ENCODE results near the gene DDOST.

DDOST gene

DNA sequence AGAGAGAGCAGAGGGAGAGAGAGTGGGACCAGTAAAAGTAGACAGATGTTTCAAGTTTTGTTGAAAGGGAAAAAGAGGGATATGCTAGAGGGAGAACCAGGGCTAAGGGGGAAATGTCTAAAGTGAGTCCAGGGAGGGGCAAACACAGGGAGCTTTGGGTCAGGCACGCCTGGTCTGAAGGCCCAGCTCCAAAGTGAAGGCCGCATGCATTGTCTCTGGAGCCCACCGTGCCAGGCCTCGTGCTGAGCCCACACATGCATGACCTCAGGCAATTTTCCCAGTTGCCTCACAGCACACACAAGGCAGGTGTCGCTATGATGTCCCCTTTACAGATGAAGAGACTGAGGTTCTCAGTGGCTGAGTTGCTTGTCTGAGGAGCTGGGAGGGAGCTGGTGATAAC lies 40.7 kb upstream of the DDOST start:
- Mint-ChIP-seq H3K27me3 (ENCODE audit: low read depth, poor library complexity) (peaks cover 2% of the 10 kb centered on the region), H3K4me1 (peaks cover 19% of the 10 kb centered on the region), H3K36me3 (ENCODE audit: low read depth) (no peaks in the 10 kb centered on the region), H3K9me3 (no peaks in the 10 kb centered on the region), H3K27ac (peak overlapping the region; percentile 2), H3K4me3 (no peak overlapping the region)
- TF ChIP-seq, protein P1, sequence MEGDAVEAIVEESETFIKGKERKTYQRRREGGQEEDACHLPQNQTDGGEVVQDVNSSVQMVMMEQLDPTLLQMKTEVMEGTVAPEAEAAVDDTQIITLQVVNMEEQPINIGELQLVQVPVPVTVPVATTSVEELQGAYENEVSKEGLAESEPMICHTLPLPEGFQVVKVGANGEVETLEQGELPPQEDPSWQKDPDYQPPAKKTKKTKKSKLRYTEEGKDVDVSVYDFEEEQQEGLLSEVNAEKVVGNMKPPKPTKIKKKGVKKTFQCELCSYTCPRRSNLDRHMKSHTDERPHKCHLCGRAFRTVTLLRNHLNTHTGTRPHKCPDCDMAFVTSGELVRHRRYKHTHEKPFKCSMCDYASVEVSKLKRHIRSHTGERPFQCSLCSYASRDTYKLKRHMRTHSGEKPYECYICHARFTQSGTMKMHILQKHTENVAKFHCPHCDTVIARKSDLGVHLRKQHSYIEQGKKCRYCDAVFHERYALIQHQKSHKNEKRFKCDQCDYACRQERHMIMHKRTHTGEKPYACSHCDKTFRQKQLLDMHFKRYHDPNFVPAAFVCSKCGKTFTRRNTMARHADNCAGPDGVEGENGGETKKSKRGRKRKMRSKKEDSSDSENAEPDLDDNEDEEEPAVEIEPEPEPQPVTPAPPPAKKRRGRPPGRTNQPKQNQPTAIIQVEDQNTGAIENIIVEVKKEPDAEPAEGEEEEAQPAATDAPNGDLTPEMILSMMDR (IDR thresholded peaks at IDR 0.05) = no peak
- DNase-seq = no peak

DNA sequence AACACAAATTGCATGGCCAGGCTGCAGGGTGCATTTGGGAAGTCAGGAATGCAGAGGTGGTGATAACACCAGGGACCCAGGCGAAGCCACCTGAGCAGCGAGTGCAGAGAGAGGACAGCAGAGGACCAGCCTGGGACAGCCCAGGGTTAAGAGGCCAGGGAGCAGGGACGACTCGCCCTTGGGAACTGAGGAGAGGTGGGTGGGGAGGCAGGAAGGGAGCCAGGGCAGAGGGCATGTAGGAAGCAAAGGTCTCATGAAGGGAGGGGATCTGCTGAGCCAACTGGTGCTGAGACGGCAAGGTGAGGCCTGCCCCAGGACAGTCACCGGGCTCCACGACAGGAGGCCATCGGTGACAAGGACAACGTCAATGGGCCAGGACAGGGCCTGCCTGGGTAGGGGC lies 40.3 kb upstream of the DDOST start:
- H3K4me1 Mint-ChIP-seq = peaks cover 21% of the 10 kb centered on the region
- H3K27ac Mint-ChIP-seq = peak overlapping the region; percentile 2
- H3K4me3 Mint-ChIP-seq = no peak overlapping the region
- no peaks in the 10 kb centered on the region for H3K36me3 Mint-ChIP-seq (ENCODE audit: low read depth)
- no peaks in the 10 kb centered on the region for H3K9me3 Mint-ChIP-seq
- TF ChIP-seq, protein P1 (IDR thresholded peaks at IDR 0.05) = no peak
- DNase-seq = no peak
- no peaks in the 10 kb centered on the region for H3K27me3 Mint-ChIP-seq (ENCODE audit: low read depth, poor library complexity)

DNA sequence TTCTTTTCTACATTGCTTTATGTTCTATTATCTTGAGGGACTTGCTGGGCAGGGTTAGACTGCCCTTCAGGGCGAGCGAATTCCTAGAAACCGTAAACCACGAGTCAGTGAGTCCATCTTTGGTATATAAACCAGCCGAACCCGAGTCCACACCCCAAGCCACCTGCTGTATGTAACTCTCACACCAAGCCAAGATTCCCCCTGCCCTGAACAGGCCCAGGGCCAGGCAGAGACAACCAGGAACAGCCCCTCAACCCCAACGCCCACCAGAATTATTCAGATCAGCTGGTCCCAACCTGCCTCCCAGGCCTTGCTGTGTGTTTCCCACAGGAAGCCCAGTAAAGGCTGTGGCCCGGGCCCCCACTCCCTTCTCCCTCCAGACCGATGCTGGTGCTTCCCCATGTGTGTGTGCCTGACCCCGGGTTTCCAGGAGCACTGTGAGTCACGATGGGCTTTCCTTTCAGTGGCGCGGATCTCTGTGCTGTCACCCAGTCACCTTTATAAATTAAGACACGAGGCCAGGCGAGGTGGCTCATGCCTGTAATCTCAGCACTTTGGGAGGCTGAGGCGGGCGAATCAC lies 39.6 kb upstream of the DDOST start:
- H3K36me3 Mint-ChIP-seq (ENCODE audit: low read depth) = no peaks in the 10 kb centered on the region
- no peak overlapping the region for H3K4me3 Mint-ChIP-seq
- TF ChIP-seq, protein P1 (IDR thresholded peaks at IDR 0.05) = no peak
- peaks cover under 1% of the 10 kb centered on the region for H3K27me3 Mint-ChIP-seq (ENCODE audit: low read depth, poor library complexity)
- no peaks in the 10 kb centered on the region for H3K9me3 Mint-ChIP-seq
- DNase-seq = no peak
- H3K4me1 Mint-ChIP-seq = peaks cover 27% of the 10 kb centered on the region
- H3K27ac Mint-ChIP-seq = peak overlapping the region; percentile 66

DNA sequence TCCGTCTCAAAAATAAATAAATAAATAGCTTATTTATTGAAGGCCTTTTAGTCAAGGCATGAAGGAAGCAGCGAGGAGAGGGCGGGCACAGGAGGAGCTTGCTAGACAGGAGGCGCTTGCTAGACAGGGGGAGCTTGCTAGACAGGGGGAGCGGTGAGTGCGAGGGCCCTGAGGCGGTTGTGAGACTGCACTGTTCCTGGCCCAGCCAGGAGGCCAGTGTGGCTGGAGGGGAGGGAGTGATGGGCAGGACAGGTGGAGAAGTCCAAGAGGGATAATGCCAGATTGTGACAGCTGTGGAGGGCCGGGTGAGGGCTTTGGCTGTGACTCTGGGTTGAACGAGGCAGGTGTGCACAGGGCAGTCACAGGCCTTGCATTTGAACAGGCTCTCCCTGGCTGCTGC lies 38.4 kb upstream of the DDOST start:
- DNase-seq = no peak
- Mint-ChIP-seq H3K4me1 (peaks cover 29% of the 10 kb centered on the region), H3K9me3 (no peaks in the 10 kb centered on the region), H3K4me3 (no peak overlapping the region), H3K27ac (no peak overlapping the region), H3K36me3 (ENCODE audit: low read depth) (no peaks in the 10 kb centered on the region), H3K27me3 (ENCODE audit: low read depth, poor library complexity) (peaks cover 3% of the 10 kb centered on the region)
- TF ChIP-seq, protein P1 (IDR thresholded peaks at IDR 0.05) = no peak

DNA sequence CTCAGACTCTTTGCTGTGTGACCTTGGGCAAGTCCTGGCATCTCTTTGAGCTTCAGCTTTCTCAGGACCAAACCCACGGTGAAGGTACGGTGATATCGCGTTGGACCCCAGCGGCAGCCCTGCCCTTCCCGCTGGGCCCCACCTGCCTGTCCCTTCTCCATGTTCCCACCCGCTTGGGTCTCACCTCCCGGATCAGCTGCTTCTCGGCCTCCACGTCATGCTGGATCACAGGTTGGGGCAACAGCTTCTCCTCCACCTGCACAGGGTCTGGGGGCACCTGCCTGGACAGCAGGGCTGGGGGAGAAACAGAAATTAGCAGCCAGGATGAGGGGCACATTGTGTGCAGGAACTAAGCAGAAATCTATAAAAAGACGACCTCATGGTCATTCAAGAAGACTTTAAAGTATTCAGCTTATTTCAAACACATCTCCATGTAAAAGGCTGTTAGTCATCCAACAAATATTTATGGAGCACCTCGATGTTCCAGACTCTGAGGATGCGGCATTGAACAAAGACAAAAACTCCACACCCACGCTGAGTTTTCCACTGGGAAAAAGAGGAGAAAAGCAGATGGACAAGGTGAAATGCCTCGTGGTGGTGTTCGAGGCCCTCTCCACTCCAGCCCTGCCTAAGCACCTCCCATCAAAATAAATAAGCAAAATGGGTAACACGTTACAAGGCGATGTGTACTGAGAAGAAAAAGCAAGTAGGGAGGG lies 37.2 kb upstream of the DDOST start:
- Mint-ChIP-seq H3K4me3 (no peak overlapping the region), H3K9me3 (no peaks in the 10 kb centered on the region), H3K36me3 (ENCODE audit: low read depth) (no peaks in the 10 kb centered on the region), H3K4me1 (peaks cover 29% of the 10 kb centered on the region), H3K27ac (no peak overlapping the region), H3K27me3 (ENCODE audit: low read depth, poor library complexity) (peaks cover 3% of the 10 kb centered on the region)
- TF ChIP-seq, protein P1 (IDR thresholded peaks at IDR 0.05) = no peak
- DNase-seq = no peak

DNA sequence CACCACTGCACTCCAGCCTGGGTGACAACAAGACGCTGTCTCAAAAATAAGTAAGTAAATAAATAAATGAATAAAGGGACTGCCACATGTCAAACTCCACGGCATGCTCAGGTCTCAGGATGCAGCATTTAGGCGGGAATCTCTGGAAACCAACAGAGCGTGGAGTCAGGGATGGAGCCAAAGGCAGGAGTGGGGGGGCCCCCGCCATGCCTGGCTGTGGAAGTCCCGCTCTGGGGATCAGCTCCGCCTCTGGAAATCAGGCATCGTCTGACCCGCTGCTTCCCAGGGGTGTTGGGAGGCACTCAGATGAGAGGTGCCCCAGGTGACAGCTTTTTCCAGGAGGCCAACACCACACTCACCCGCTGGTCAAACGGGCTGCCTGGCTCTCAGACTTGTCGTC lies 36.4 kb upstream of the DDOST start:
- H3K36me3 Mint-ChIP-seq (ENCODE audit: low read depth) = no peaks in the 10 kb centered on the region
- H3K27ac Mint-ChIP-seq = no peak overlapping the region
- H3K4me1 Mint-ChIP-seq = peaks cover 29% of the 10 kb centered on the region
- H3K27me3 Mint-ChIP-seq (ENCODE audit: low read depth, poor library complexity) = peaks cover 3% of the 10 kb centered on the region
- peak overlapping the region; percentile 85 for H3K4me3 Mint-ChIP-seq
- no peak for DNase-seq
- TF ChIP-seq, protein P1 (IDR thresholded peaks at IDR 0.05) = no peak
- no peaks in the 10 kb centered on the region for H3K9me3 Mint-ChIP-seq

All from nephron progenitor cell (in vitro differentiated cells).